Stimulated activated CD8-positive, alpha-beta memory T cell treated with anti-CD3 and anti-CD28 coated beads, Interleukin-4, amount 100 ng/mL, for 24 hours (primary cell): ENCODE measurements around the gene SIGLEC12.
"Not testable (repeated sequence)": the region's sequence is repeated elsewhere in the genome, so short reads cannot be mapped to it uniquely, and the experiment has no call there.

Experiments used
- DNase-seq: peaks from one replicate; pipeline ENCODE4 v3.0.0-alpha.2; 2020; ENCODE audit warnings: low read depth

SIGLEC12 gene

GRCh38 chr19:51457351-51458013 lies 44.1 kb downstream of the SIGLEC12 start:
- no peak for DNase-seq

- DNase-seq: no peak
Measured at GRCh38 chr19:51456541-51457290, 44.9 kb downstream of the SIGLEC12 start.

- DNase-seq: peak; percentile 20
Measured at GRCh38 chr19:51450730-51451307, 50.8 kb downstream of the SIGLEC12 start.

DNA sequence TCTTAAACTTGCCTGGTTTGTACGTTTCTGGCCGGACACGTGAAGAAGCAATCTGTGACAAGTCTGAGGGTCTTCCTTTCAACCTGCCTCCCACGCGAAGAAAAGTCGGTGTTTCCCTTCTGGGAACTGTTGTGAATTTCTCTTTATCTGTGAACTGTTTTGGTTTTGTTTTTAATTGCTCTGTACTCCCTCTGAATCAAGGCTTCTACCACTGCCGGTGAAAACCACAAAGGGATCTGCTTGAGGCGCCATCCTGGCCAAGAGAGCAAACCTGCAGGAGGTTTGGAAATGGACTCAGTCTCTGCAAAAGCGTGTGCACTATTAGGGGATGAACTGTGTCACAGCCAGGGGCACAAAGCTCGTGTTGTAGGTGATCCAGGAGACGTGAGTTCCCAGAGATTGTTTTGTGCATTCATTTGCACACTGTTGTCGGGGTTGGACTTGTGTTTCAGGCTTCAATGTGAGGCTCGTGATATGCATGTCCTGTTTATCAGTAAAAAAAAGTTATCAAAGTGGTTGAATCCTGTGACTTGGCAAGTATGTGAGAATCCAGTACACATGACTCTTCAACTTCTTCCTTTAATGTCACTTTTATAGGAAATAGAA lies 53.1 kb downstream of the SIGLEC12 start:
- DNase-seq: peak; percentile 53

- no peak for DNase-seq
Measured at GRCh38 chr19:51448011-51448410, 53.6 kb downstream of the SIGLEC12 start.

DNA sequence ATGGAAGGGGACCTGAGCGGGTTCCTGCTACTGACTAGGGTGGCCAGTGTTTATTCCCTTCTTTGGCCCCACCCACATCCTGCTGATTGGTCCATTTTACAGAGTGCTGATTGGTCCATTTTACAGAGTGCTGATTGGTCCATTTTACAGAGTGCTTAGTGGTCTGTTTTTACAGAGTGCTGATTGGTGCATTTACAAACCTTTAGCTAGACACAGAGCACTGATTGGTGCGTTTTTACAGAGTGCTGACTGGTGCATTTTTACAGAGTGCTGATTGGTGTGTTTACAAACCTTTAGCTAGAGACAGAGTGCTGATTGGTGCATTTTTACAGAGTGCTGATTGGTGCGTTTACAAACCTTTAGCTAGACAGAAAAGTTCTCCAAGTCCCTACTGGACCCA lies 54.1 kb downstream of the SIGLEC12 start:
- not testable (repeated sequence) for DNase-seq

DNA sequence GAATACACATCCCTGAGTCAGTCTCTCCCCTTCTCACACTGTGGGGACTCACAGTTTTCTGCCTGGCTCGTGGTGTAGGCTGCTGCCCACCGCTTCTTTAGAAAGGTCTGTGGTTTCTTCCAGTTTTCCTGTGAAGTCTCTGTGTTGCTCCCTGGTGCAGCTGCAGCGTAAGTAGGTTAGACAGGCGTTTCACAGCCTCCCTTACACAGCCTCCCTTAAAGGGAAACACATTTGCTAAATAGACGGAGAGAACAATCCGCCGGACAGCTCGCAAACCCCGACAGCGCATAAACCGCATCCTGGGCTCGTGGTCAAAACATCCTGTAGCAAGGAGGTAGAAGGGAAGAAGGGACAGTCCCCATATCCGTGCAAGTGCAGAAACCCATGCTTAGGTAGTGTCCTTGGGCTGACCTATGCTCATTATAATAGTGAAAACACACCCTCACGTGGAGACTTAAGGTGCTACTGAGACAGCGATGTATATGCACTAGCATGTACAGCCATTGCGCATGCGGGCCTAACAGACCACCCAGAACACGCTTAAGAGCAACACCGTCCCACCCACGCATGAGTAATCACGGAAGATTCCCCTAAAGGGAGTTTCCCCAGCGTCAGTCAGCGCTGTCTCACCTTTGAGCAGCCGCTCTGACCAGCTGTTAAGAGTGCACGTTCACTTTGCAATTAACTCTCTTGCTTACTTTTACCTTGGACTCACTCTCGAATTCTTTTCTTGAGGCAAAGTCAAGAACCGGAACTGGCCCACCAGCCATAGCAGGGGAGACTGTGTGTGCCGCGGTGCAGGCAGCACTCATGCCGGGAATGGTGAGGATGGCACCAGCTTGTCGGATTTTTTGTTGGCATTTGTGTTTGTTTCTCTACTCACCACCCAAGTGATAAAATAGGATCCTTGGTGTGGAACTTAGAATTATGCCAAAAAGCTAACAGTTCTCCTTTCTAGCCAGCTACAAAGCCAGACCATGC lies 59.9 kb downstream of the SIGLEC12 start:
- peak; percentile 80 for DNase-seq
